Loucy (cell line): ENCODE data around the gene BSPH1.

Experiments used
- H2AFZ ChIP-seq: fragments of 200-600 bp; sonication (generic); 2 replicates; pipeline ENCODE4 v1.6.0; 2016; ENCODE audit warnings: antibody characterized with exemption, mild to moderate bottlenecking, low read length, moderate library complexity
- H3F3A ChIP-seq: fragments of 200-600 bp; 2 replicates; pipeline ENCODE4 v1.6.0; 2016; ENCODE audit warnings: antibody characterized with exemption, low read depth, mild to moderate bottlenecking
- H3K27me3 ChIP-seq: fragments of 200-600 bp; sonication (generic); 2 replicates; pipeline ENCODE4 v1.6.1; 2014; ENCODE audit warnings: low read length, mild to moderate bottlenecking; ENCODE audit not compliant: insufficient read depth, poor library complexity, severe bottlenecking
- H3K36me3 ChIP-seq: fragments of 200-600 bp; sonication (generic); 2 replicates; pipeline ENCODE4 v1.6.1; 2016; ENCODE audit warnings: low read length; ENCODE audit not compliant: insufficient read depth
- H3K4me1 ChIP-seq: fragments of 200-600 bp; sonication (generic); 2 replicates; pipeline ENCODE4 v1.5.1; 2014; ENCODE audit warnings: low read length, mild to moderate bottlenecking; ENCODE audit not compliant: insufficient read depth, poor library complexity, severe bottlenecking
- H3K4me2 ChIP-seq: fragments of 200-600 bp; sonication (generic); 2 replicates; pipeline ENCODE4 v1.6.0; 2014; ENCODE audit warnings: antibody characterized with exemption, low read length, low read depth, mild to moderate bottlenecking; ENCODE audit not compliant: poor library complexity, severe bottlenecking
- H3K4me3 ChIP-seq: fragments of 200-600 bp; sonication (generic); 2 replicates; pipeline ENCODE4 v1.5.1; 2014; ENCODE audit warnings: low read length, mild to moderate bottlenecking, mixed read lengths; ENCODE audit not compliant: poor library complexity, severe bottlenecking
- H3K79me2 ChIP-seq: fragments of 200-600 bp; sonication (generic); 2 replicates; pipeline ENCODE4 v1.6.1; 2014; ENCODE audit warnings: low read length; ENCODE audit not compliant: insufficient read depth
- H3K9ac ChIP-seq: fragments of 200-600 bp; sonication (generic); 2 replicates; pipeline ENCODE4 v1.6.0; 2014; ENCODE audit warnings: mild to moderate bottlenecking, low read depth, low read length, moderate library complexity; ENCODE audit not compliant: poor library complexity, severe bottlenecking
- H3K9me2 ChIP-seq: fragments of 200-600 bp; sonication (generic); replicated peaks from 2 replicates; pipeline ENCODE4 v1.6.1; 2016; ENCODE audit warnings: low read depth, low read length, mixed read lengths
- H3K9me3 ChIP-seq: fragments of 200-600 bp; sonication (generic); 2 replicates; pipeline ENCODE4 v1.6.1; 2014; ENCODE audit warnings: mild to moderate bottlenecking, antibody characterized with exemption, low read length, low read depth; ENCODE audit not compliant: insufficient read depth
- H4K20me1 ChIP-seq: fragments of 200-600 bp; sonication (generic); 2 replicates; pipeline ENCODE4 v1.6.0; 2014; ENCODE audit warnings: antibody characterized with exemption, low read length, mild to moderate bottlenecking; ENCODE audit not compliant: insufficient read depth, poor library complexity, severe bottlenecking
- CTCF ChIP-seq: fragments of 200-600 bp; sonication (generic); conservative IDR thresholded peaks from 2 replicates; pipeline ENCODE4 v1.5.1; 2014; ENCODE audit warnings: mild to moderate bottlenecking, antibody characterized with exemption, low read length
- EZH2phosphoT487 ChIP-seq: fragments of 200-600 bp; IDR thresholded peaks from 2 replicates; pipeline ENCODE4 v1.6.1; 2018; ENCODE audit warnings: antibody characterized with exemption, mild to moderate bottlenecking, moderate library complexity, borderline replicate concordance

BSPH1 gene

GRCh38 chr19:48000846-48001245, 8.9 kb upstream of the BSPH1 start:
- no peak for TF ChIP-seq CTCF
- no peak for TF ChIP-seq EZH2phosphoT487
- H3K36me3 ChIP-seq, result no peaks in the 10 kb centered on the region
- no peak overlapping the region for H3K4me3 ChIP-seq
- H2AFZ ChIP-seq, result no peak overlapping the region
- no peaks in the 10 kb centered on the region for H3K9me3 ChIP-seq
- no peaks in the 10 kb centered on the region for H3K4me1 ChIP-seq
- no peak overlapping the region for H3K4me2 ChIP-seq
- H3K27me3 ChIP-seq, result no peaks in the 10 kb centered on the region
- no peaks in the 10 kb centered on the region for H3K9me2 ChIP-seq
- no peaks in the 10 kb centered on the region for H4K20me1 ChIP-seq
- H3F3A ChIP-seq, result no peaks in the 10 kb centered on the region
- H3K79me2 ChIP-seq, result no peaks in the 10 kb centered on the region
- no peak overlapping the region for H3K9ac ChIP-seq

- Histone ChIP-seq H2AFZ (no peak overlapping the region), H3K4me1 (no peaks in the 10 kb centered on the region), H3K4me2 (no peak overlapping the region)
Observed at GRCh38 chr19:47998800-47999199, 6.8 kb upstream of the BSPH1 start.

GRCh38 chr19:47996230-47996727, 4.3 kb upstream of the BSPH1 start:
- H3K27me3 ChIP-seq, result no peaks in the 10 kb centered on the region

More at GRCh38 chr19:47998800-47999199, 6.8 kb upstream of the BSPH1 start:
- H3K9ac ChIP-seq, result no peak overlapping the region
- H3K36me3 ChIP-seq, result no peaks in the 10 kb centered on the region
- no peaks in the 10 kb centered on the region for H3K9me3 ChIP-seq
- no peaks in the 10 kb centered on the region for H3K79me2 ChIP-seq
- no peaks in the 10 kb centered on the region for H3F3A ChIP-seq
- H4K20me1 ChIP-seq, result no peaks in the 10 kb centered on the region
- H3K9me2 ChIP-seq, result no peaks in the 10 kb centered on the region
- TF ChIP-seq EZH2phosphoT487 (no peak), CTCF (no peak)
- no peaks in the 10 kb centered on the region for H3K27me3 ChIP-seq
- no peak overlapping the region for H3K4me3 ChIP-seq

More at GRCh38 chr19:47996230-47996727, 4.3 kb upstream of the BSPH1 start:
- no peaks in the 10 kb centered on the region for H3F3A ChIP-seq
- TF ChIP-seq EZH2phosphoT487, result no peak
- no peak for TF ChIP-seq CTCF
- H3K79me2 ChIP-seq, result no peaks in the 10 kb centered on the region
- no peak overlapping the region for H2AFZ ChIP-seq
- H3K4me3 ChIP-seq, result no peak overlapping the region
- no peaks in the 10 kb centered on the region for H3K9me3 ChIP-seq
- no peaks in the 10 kb centered on the region for H3K9me2 ChIP-seq
- H3K36me3 ChIP-seq, result no peaks in the 10 kb centered on the region
- no peak overlapping the region for H3K4me2 ChIP-seq
- no peak overlapping the region for H3K9ac ChIP-seq
- no peaks in the 10 kb centered on the region for H4K20me1 ChIP-seq
- H3K4me1 ChIP-seq, result no peaks in the 10 kb centered on the region
